B cell (primary cell): Measurements from ENCODE around the gene RBMS3. TPM values are rescaled to one million over a fixed set of nuclear protein-coding genes. Genes with fewer than 3 reads are reported as not detected.
"Not testable (repeated sequence)": the region's sequence is repeated elsewhere in the genome, so short reads cannot be mapped to it uniquely, and the experiment has no call there.

Source experiments
- ATAC-seq: fragments of 200-7000 bp; cut with Tn5 transposase; one replicate; pipeline ENCODE4 v1.10.0; 2021; ENCODE audit warnings: low read depth, mild to moderate bottlenecking, moderate number of reproducible peaks, moderate library complexity
- CTCF ChIA-PET: fragments of 350-600 bp; sonication (Branson Sonifier 250); formaldehyde crosslinking; loops from one replicate; lab custom pipeline; 2021; ENCODE audit warnings: antibody characterized with exemption, inconsistent platforms; lab: Charles Lee
- POLR2A ChIA-PET: fragments of 350-600 bp; sonication (Branson Sonifier 250); formaldehyde crosslinking; loops from one replicate; lab custom pipeline; 2021; ENCODE audit warnings: antibody characterized with exemption; lab: Charles Lee
- DNase-seq: peaks from one replicate; pipeline ENCODE4 v3.0.0; 2013
- H2AFZ ChIP-seq: 2 replicates; pipeline ENCODE4 v1.6.1; 2012; ENCODE audit warnings: mild to moderate bottlenecking, low read depth, low read length; ENCODE audit not compliant: insufficient read depth, poor library complexity, severe bottlenecking
- H3K27ac ChIP-seq, 2 donors: 1 replicate in 1 of 2; 2 replicates in 1 of 2; pipeline ENCODE4 v1.5.1; 2012 to 2013; ENCODE audit warnings: low read length in 2 of 2, mild to moderate bottlenecking in 2 of 2, moderate library complexity in 1 of 2
- H3K27me3 ChIP-seq, 4 experiments: fragments of 200-600 bp in 1 of 4; sonication (generic) in 1 of 4; replicated peaks in 1 of 4; 1 replicate in 2 of 4; 2 replicates in 2 of 4; pipeline versions ENCODE4 v1.6.1 to v1.7.0; 2013 to 2016; ENCODE audit warnings: low read length in 3 of 4, mild to moderate bottlenecking in 2 of 4, mixed read lengths in 1 of 4, moderate library complexity in 1 of 4; ENCODE audit not compliant: insufficient read depth in 4 of 4, control insufficient read depth in 3 of 4; ENCODE audit errors: control extremely low read depth in 1 of 4
- H3K36me3 ChIP-seq, 2 experiments: replicated peaks in 1 of 2; 1 replicate in 1 of 2; 2 replicates in 1 of 2; pipeline versions ENCODE4 v1.6.1 to v1.7.1; 2013; ENCODE audit warnings: low read length in 1 of 2; ENCODE audit not compliant: insufficient read depth in 2 of 2, control insufficient read depth in 1 of 2; ENCODE audit errors: control extremely low read depth in 1 of 2, extremely low read depth in 1 of 2
- H3K4me1 ChIP-seq, 2 donors: fragments of 200-600 bp in 1 of 2; sonication (generic) in 1 of 2; 1 replicate in 1 of 2; 2 replicates in 1 of 2; pipeline versions ENCODE4 v1.5.1 to v1.6.1; 2013 to 2017; ENCODE audit warnings: low read length in 2 of 2; ENCODE audit not compliant: control insufficient read depth in 2 of 2, insufficient read depth in 2 of 2
- H3K4me2 ChIP-seq: replicated peaks from 2 replicates; pipeline ENCODE3; 2012; ENCODE audit warnings: mild to moderate bottlenecking, low read depth, low read length; ENCODE audit not compliant: poor library complexity, severe bottlenecking
- H3K4me3 ChIP-seq, 5 experiments: fragments of 200-600 bp in 1 of 5; sonication (generic) in 1 of 5; 1 replicate in 3 of 5; 2 replicates in 2 of 5; pipeline versions ENCODE4 v1.5.1 to v1.7.0; 2011 to 2016; ENCODE audit warnings: low read length in 4 of 5, mild to moderate bottlenecking in 4 of 5, low read depth in 2 of 5, control low read depth in 1 of 5, moderate library complexity in 1 of 5; ENCODE audit not compliant: insufficient read depth in 1 of 5; ENCODE audit errors: control extremely low read depth in 1 of 5, extremely low read depth in 1 of 5
- H3K79me2 ChIP-seq: fragments of 200-600 bp; sonication (generic); one replicate; pipeline ENCODE4 v1.6.0; 2016; ENCODE audit warnings: low read length; ENCODE audit not compliant: control insufficient read depth, insufficient read depth
- H3K9ac ChIP-seq: fragments of 200-600 bp; sonication (generic); 2 replicates; pipeline ENCODE4 v1.6.1; 2017; ENCODE audit warnings: mild to moderate bottlenecking, low read length, moderate library complexity
- H3K9me3 ChIP-seq, 3 donors: one replicate each; pipeline versions ENCODE4 v1.6.1 to v1.7.1; 2013; ENCODE audit warnings: low read length in 2 of 3; ENCODE audit not compliant: control insufficient read depth in 2 of 3, insufficient read depth in 1 of 3; ENCODE audit errors: control extremely low read depth in 1 of 3
- H4K20me1 ChIP-seq: 2 replicates; pipeline ENCODE4 v1.6.0; 2012; ENCODE audit warnings: mild to moderate bottlenecking, low read length; ENCODE audit not compliant: insufficient read depth, control insufficient read depth, poor library complexity, severe bottlenecking
- H3K27ac Mint-ChIP-seq: one replicate; pipeline ENCODE4 v1.8.0; 2021; ENCODE audit warnings: mixed read lengths
- H3K27me3 Mint-ChIP-seq: one replicate; pipeline ENCODE4 v1.8.0; 2021; ENCODE audit warnings: mixed read lengths
- H3K4me1 Mint-ChIP-seq: one replicate; pipeline ENCODE4 v1.8.0; 2021; ENCODE audit warnings: mixed read lengths
- H3K4me3 Mint-ChIP-seq: one replicate; pipeline ENCODE4 v1.8.0; 2021; ENCODE audit warnings: mixed read lengths
- H3K9me3 Mint-ChIP-seq: one replicate; pipeline ENCODE4 v1.8.0; 2022; ENCODE audit warnings: mixed read lengths; ENCODE audit not compliant: insufficient read depth
- EZH2 ChIP-seq: IDR thresholded peaks from 2 replicates; pipeline ENCODE4 v1.6.1; 2012; ENCODE audit warnings: borderline replicate concordance, low read depth, mild to moderate bottlenecking, moderate library complexity, low read length; ENCODE audit not compliant: insufficient read depth, poor library complexity, severe bottlenecking
- WGBS: methylation state at CpG from one replicate; pipeline ENCODE4 v1.1.5; 2013; ENCODE audit warnings: missing lambda C conversion rate; ENCODE audit not compliant: insufficient coverage; 5-methylcytosine and 5-hydroxymethylcytosine counted together
- intact Hi-C: fragments of 100-400 bp; cut with micrococcal nuclease; formaldehyde crosslinking; loops from one replicate; pipeline ENCODE4 v1.10.0; 2022
- polyA plus RNA-seq: library from polyadenylated mRNA; depleted of rRNA; stranded (reverse); fragments of >200 nt; gene quantifications from 2 replicates; pipeline ENCODE4 v1.2.3, GENCODE V29; 2012
- total RNA-seq, 2 donors: library from RNA; stranded (reverse); fragments of 120-200 nt in 1 of 2; gene quantifications; 1 replicate in 1 of 2; 2 replicates in 1 of 2; pipeline versions ENCODE4 v1.2.3 to v1.2.4, GENCODE V29; 2013 to 2022
- TF ChIP-seq, protein P1 (sequence below): fragments of 200-600 bp; IDR thresholded peaks from one replicate; pipeline ENCODE4 v1.8.0; 2022; ENCODE audit warnings: antibody characterized with exemption, mild to moderate bottlenecking

The RBMS3 gene
- total and polyA plus RNA-seq, 2 donors (not counting 1 experiment from before 2014, with no cell fraction given) = not detected

- Histone ChIP-seq H3K27ac (no peak overlapping the region), H4K20me1 (no peaks in the 10 kb centered on the region), H3K79me2 (no peaks in the 10 kb centered on the region), H3K4me2 (no peak overlapping the region), H3K36me3 (no peaks in the 10 kb centered on the region), H3K9ac (no peak overlapping the region), H2AFZ (no peak overlapping the region), H3K4me1 (no peaks in the 10 kb centered on the region), H3K4me3 (no peak overlapping the region), H3K27me3 (no peaks in the 10 kb centered on the region), H3K9me3 (no peaks in the 10 kb centered on the region)
- Mint-ChIP-seq H3K4me1 (no peaks in the 10 kb centered on the region), H3K27me3 (no peaks in the 10 kb centered on the region), H3K27ac (no peak overlapping the region), H3K4me3 (no peak overlapping the region), H3K9me3 (peaks cover 2% of the 10 kb centered on the region)
- no CpG with 5 or more reads among the region's 3 CpGs for WGBS
- POLR2A ChIA-PET = no interaction called here
- CTCF ChIA-PET = no interaction called here
- ATAC-seq (no peak), DNase-seq (no peak)
- TF ChIP-seq EZH2 = no peak
- TF ChIP-seq, protein P1, sequence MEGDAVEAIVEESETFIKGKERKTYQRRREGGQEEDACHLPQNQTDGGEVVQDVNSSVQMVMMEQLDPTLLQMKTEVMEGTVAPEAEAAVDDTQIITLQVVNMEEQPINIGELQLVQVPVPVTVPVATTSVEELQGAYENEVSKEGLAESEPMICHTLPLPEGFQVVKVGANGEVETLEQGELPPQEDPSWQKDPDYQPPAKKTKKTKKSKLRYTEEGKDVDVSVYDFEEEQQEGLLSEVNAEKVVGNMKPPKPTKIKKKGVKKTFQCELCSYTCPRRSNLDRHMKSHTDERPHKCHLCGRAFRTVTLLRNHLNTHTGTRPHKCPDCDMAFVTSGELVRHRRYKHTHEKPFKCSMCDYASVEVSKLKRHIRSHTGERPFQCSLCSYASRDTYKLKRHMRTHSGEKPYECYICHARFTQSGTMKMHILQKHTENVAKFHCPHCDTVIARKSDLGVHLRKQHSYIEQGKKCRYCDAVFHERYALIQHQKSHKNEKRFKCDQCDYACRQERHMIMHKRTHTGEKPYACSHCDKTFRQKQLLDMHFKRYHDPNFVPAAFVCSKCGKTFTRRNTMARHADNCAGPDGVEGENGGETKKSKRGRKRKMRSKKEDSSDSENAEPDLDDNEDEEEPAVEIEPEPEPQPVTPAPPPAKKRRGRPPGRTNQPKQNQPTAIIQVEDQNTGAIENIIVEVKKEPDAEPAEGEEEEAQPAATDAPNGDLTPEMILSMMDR = no peak
- intact Hi-C loops = no loop called here
These were observed 75.2 kb downstream of the RBMS3 start for GRCh38 chr3:29356062-29356461.

DNA sequence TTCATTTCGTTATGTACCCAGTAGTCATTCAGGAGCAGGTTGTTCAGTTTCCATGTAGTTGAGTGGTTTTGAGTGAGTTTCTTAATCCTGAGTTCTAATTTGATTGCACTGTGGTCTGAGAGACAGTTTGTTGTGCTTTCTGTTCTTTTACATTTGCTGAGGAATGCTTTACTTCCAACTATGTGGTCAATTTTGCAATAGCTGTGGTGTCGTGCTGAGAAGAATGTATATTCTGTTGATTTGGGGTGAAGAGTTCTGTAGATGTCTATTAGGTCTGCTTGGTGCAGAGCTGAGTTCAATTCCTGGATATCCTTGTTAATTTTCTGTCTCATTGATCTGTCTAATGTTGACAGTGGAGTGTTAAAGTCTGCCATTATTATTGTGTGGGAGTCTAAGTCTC is 79.4 kb downstream of the RBMS3 start:
- H3K4me3 ChIP-seq, H3K4me1 Mint-ChIP-seq, H3K4me1 ChIP-seq, H3K27me3 ChIP-seq, H3K79me2 ChIP-seq, H3K36me3 ChIP-seq, H2AFZ ChIP-seq, H4K20me1 ChIP-seq, intact Hi-C loops, ATAC-seq, H3K4me2 ChIP-seq, H3K27ac ChIP-seq, H3K27me3 Mint-ChIP-seq, POLR2A ChIA-PET, CTCF ChIA-PET, DNase-seq, H3K4me3 Mint-ChIP-seq, H3K27ac Mint-ChIP-seq, H3K9me3 ChIP-seq, H3K9me3 Mint-ChIP-seq, H3K9ac ChIP-seq: not testable (repeated sequence)
- no CpG with 5 or more reads among the region's 2 CpGs for WGBS
